Keratinocyte (primary cell): ENCODE results near the gene ANAPC10. TPM values are rescaled to one million over a fixed set of nuclear protein-coding genes. Genes with fewer than 3 reads are reported as not detected.

Source experiments
- DNase-seq: peaks from one replicate; pipeline ENCODE4 v3.0.0-alpha.2; 2011; ENCODE audit warnings: low read depth, missing footprints, low spot score
- FAIRE-seq: peaks from 2 replicates; lab custom pipeline; 2011; peaks lifted over from hg19 to GRCh38; lab: Jason Lieb, UNC
- H2AFZ ChIP-seq: 2 replicates; pipeline ENCODE4 v1.6.0; 2012; ENCODE audit warnings: low read length, control low read depth, inconsistent platforms; ENCODE audit not compliant: control insufficient read depth
- H3K27ac ChIP-seq: 2 replicates; pipeline ENCODE4 v1.5.1; 2011; ENCODE audit warnings: low read length; ENCODE audit not compliant: control insufficient read depth, insufficient read depth
- H3K27me3 ChIP-seq: 3 replicates; pipeline ENCODE4 v1.6.0; 2011; ENCODE audit warnings: low read length; ENCODE audit not compliant: control insufficient read depth, insufficient read depth; ENCODE audit errors: extremely low read depth
- H3K36me3 ChIP-seq, 2 experiments: 2 replicates in 1 of 2; 3 replicates in 1 of 2; pipeline ENCODE4 v1.5.1; 2011; ENCODE audit warnings: low read length in 2 of 2, mild to moderate bottlenecking in 1 of 2; ENCODE audit not compliant: control insufficient read depth in 2 of 2, insufficient read depth in 2 of 2; ENCODE audit errors: extremely low read depth in 1 of 2
- H3K4me1 ChIP-seq: 3 replicates; pipeline ENCODE4 v1.5.1; 2011; ENCODE audit warnings: low read length; ENCODE audit not compliant: control insufficient read depth, insufficient read depth; ENCODE audit errors: extremely low read depth
- H3K4me2 ChIP-seq: 3 replicates; pipeline ENCODE4 v1.6.0; 2011; ENCODE audit warnings: low read depth, low read length; ENCODE audit not compliant: control insufficient read depth, insufficient read depth; ENCODE audit errors: extremely low read depth
- H3K4me3 ChIP-seq, 3 experiments: fragments of 200-600 bp in 1 of 3; sonication (generic) in 1 of 3; 2 replicates in 2 of 3; 3 replicates in 1 of 3; pipeline ENCODE4 v1.5.1; 2011 to 2016; ENCODE audit warnings: low read length in 3 of 3, mild to moderate bottlenecking in 3 of 3, control low read depth in 2 of 3, inconsistent platforms in 1 of 3, low read depth in 1 of 3, mixed read lengths in 1 of 3, mixed run types in 1 of 3, moderate library complexity in 1 of 3; ENCODE audit not compliant: control insufficient read depth in 2 of 3, insufficient read depth in 2 of 3; ENCODE audit errors: extremely low read depth in 1 of 3
- H3K79me2 ChIP-seq: 2 replicates; pipeline ENCODE4 v1.6.0; 2012; ENCODE audit warnings: low read length; ENCODE audit not compliant: control insufficient read depth, insufficient read depth
- H3K9ac ChIP-seq: 3 replicates; pipeline ENCODE4 v1.6.0; 2011; ENCODE audit warnings: low read length; ENCODE audit not compliant: control insufficient read depth, insufficient read depth; ENCODE audit errors: extremely low read depth
- H3K9me1 ChIP-seq: 3 replicates; pipeline ENCODE4 v1.6.0; 2011; ENCODE audit warnings: low read length; ENCODE audit not compliant: control insufficient read depth, insufficient read depth; ENCODE audit errors: extremely low read depth
- H3K9me3 ChIP-seq: 2 replicates; pipeline ENCODE4 v1.5.1; 2012; ENCODE audit warnings: low read depth, low read length; ENCODE audit not compliant: control insufficient read depth
- H4K20me1 ChIP-seq: 3 replicates; pipeline ENCODE4 v1.6.0; 2011; ENCODE audit warnings: low read length; ENCODE audit not compliant: control insufficient read depth, insufficient read depth; ENCODE audit errors: extremely low read depth
- CTCF ChIP-seq, 3 experiments: IDR thresholded peaks in 1 of 3; conservative IDR thresholded peaks in 1 of 3; optimal IDR thresholded peaks in 1 of 3; 2 replicates in 2 of 3; 3 replicates in 1 of 3; pipeline versions ENCODE3 to v1.5.1; 2011; ENCODE audit warnings: low read length in 3 of 3, mild to moderate bottlenecking in 3 of 3, moderate library complexity in 2 of 3, control low read depth in 1 of 3, inconsistent platforms in 1 of 3; ENCODE audit not compliant: insufficient read depth in 2 of 3; ENCODE audit errors: extremely low read depth in 1 of 3
- EZH2 ChIP-seq: IDR thresholded peaks from one replicate; pipeline ENCODE4 v1.6.1; 2012; ENCODE audit warnings: inconsistent platforms, mild to moderate bottlenecking, low read length, moderate library complexity
- dilution Hi-C: fragments of 300-500 bp; cut with MboI; formaldehyde crosslinking; loops from one replicate; pipeline ENCODE4 v1.7.0; 2020; ENCODE audit warnings: low sequenced_read_pairs; ENCODE audit not compliant: extremely low pct_ligation_motif_present
- polyA plus RNA-seq, 5 experiments: library from polyadenylated mRNA; depleted of rRNA in 3 of 5; stranded (reverse) in 3 of 5; stranded (forward) in 1 of 5; unstranded in 1 of 5; fragments of >200 nt; gene quantifications; 1 replicate in 1 of 5; 2 replicates in 3 of 5; 3 replicates in 1 of 5; pipeline versions ENCODE4 v1.2.1 to v1.2.3, GENCODE V29; 2011 to 2012; ENCODE audit warnings: missing spikeins in 2 of 5, low read depth in 1 of 5, low replicate concordance in 1 of 5

Gene ANAPC10
- polyA plus RNA-seq, 1 donor (not counting 4 experiments of a cell fraction or from before 2014, with no cell fraction given), result 34.3 TPM

GRCh38 chr4:145102619-145103018 lies 4.6 kb upstream of the ANAPC10 start:
- dilution Hi-C loops, result no loop called here
- FAIRE-seq (no peak), DNase-seq (no peak)
- no peak overlapping the region for H3K27ac ChIP-seq
- no peaks in the 10 kb centered on the region for H3K9me3 ChIP-seq
- no peak overlapping the region for H3K4me3 ChIP-seq
- peaks cover 13% of the 10 kb centered on the region for H3K4me1 ChIP-seq
- H4K20me1 ChIP-seq, result peaks cover 10% of the 10 kb centered on the region
- peaks cover 8% of the 10 kb centered on the region for H3K9me1 ChIP-seq
- no peak overlapping the region for H3K9ac ChIP-seq
- H3K4me2 ChIP-seq, result peak overlapping the region; percentile 9
- H2AFZ ChIP-seq, result no peak overlapping the region
- H3K27me3 ChIP-seq, result no peaks in the 10 kb centered on the region
- TF ChIP-seq CTCF (optimal IDR thresholded peaks at IDR 0.05 in 1 of 3, IDR thresholded peaks at IDR 0.05 in 1 of 3, conservative IDR thresholded peaks at IDR 0.05 in 1 of 3; ENCODE audit: extremely low read depth in 1 of 3, insufficient read depth in 2 of 3, low read length in 3 of 3), result no peak
- TF ChIP-seq EZH2, result no peak
- H3K79me2 ChIP-seq, result peaks cover 75% of the 10 kb centered on the region
- peaks cover 0 to 3% of the 10 kb centered on the region in 2 experiments for H3K36me3 ChIP-seq

- dilution Hi-C loops, result no loop called here
These were observed 3.1 kb upstream of the ANAPC10 start for GRCh38 chr4:145101091-145101490.

More at GRCh38 chr4:145101091-145101490, 3.1 kb upstream of the ANAPC10 start:
- Histone ChIP-seq H3K9me3 (no peaks in the 10 kb centered on the region), H3K9me1 (peaks cover 8% of the 10 kb centered on the region), H3K9ac (no peak overlapping the region), H3K4me3 (no peak overlapping the region), H4K20me1 (peaks cover 10% of the 10 kb centered on the region), H3K27me3 (no peaks in the 10 kb centered on the region), H3K4me1 (peaks cover 22% of the 10 kb centered on the region), H3K79me2 (peaks cover 90% of the 10 kb centered on the region), H3K4me2 (peak overlapping the region; percentile 25), H2AFZ (no peak overlapping the region), H3K27ac (no peak overlapping the region), H3K36me3 (peaks cover 0 to 3% of the 10 kb centered on the region in 2 experiments)
- TF ChIP-seq EZH2 (no peak), CTCF (optimal IDR thresholded peaks at IDR 0.05 in 1 of 3, IDR thresholded peaks at IDR 0.05 in 1 of 3, conservative IDR thresholded peaks at IDR 0.05 in 1 of 3; ENCODE audit: extremely low read depth in 1 of 3, insufficient read depth in 2 of 3, low read length in 3 of 3) (no peak)
- FAIRE-seq (no peak), DNase-seq (no peak)
